Activated T-cell treated with anti-CD3 and anti-CD28 coated beads for 48 hours (primary cell): Measurements from ENCODE around the gene FAM241B.

Experiments used
- DNase-seq: peaks from one replicate; pipeline ENCODE4 v3.0.0-alpha.2; 2020; ENCODE audit warnings: low read depth

FAM241B gene

GRCh38 chr10:69666756-69667155, 36.7 kb downstream of the FAM241B start:
- DNase-seq = no peak

DNA sequence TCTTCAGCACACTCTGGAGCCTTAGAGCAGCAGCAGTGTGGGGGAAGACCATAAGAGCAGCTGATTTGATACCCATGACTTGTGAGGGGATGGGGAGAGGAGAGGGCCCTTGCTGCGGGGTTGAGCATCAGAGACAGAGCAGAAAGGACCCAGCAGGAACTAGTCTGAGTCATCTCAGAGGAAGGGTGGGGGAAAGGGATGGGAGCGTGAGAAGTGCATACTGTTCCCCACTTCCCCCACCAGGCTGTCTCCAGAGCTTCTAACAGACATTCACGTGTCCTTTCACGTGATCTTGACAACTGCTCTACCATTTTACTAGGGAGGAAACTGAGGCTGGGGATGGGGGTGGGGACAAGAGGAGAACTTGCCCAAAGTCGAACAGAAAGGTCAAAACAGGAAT, 38.7 kb downstream of the FAM241B start:
- DNase-seq = no peak

GRCh38 chr10:69669409-69669808, 39.4 kb downstream of the FAM241B start:
- no peak for DNase-seq

DNA sequence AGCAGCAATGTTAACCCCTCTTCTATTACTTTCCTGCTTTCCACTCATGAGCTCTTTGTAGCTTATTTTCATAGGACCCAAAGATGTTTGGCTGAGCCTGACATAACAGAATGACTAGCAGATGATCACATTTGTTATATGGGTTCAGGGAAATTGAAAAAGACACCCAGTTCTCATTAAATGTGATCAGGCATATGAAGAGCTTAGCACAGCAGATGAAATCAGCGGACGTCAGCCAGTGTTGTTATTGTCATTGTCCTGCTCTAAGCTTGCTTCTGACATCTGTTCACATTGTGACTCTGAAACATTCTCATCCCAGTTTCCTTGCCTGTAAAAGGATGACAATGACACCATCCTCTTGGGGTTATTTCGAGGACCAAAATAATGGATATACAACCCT, 43.5 kb downstream of the FAM241B start:
- no peak for DNase-seq

DNA sequence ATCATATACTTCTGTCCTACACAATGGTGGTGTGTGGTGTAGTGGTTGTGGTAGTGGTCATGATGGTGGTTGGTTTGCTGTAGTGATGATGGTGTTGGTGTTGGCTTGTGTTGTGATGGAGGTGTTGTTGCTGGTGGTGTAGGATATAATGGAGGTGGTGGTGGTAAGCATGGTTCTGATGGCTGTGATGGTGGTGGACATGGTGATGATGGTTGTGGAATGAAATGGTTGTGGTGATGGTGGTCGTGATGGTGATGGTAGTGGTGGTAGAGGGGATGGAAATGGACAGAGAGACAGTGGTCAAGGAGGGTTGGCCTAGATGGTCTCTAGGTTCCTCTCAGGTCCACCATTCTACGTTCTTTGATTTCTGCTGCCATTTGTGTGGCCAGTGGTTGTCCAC, 44.7 kb downstream of the FAM241B start:
- DNase-seq = no peak

DNA sequence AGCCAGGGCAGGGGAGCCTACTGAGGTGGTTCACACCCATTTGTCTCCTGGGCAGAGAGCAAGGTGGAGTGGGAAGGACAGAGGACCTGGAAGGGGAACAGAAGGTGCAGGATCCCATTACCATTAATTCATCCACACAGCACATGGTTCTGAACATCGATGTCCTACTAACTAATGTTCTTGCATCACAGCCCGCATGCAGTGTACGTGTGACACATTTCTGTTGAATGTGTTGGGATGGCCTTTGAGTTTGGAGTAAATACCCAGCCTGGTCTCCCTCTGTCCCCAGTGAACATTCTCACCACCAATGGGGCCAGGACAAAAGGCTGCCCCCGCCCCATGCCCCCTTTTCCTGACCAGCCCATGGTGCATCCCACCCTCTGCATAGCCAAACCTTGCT, 46.3 kb downstream of the FAM241B start:
- no peak for DNase-seq

DNA sequence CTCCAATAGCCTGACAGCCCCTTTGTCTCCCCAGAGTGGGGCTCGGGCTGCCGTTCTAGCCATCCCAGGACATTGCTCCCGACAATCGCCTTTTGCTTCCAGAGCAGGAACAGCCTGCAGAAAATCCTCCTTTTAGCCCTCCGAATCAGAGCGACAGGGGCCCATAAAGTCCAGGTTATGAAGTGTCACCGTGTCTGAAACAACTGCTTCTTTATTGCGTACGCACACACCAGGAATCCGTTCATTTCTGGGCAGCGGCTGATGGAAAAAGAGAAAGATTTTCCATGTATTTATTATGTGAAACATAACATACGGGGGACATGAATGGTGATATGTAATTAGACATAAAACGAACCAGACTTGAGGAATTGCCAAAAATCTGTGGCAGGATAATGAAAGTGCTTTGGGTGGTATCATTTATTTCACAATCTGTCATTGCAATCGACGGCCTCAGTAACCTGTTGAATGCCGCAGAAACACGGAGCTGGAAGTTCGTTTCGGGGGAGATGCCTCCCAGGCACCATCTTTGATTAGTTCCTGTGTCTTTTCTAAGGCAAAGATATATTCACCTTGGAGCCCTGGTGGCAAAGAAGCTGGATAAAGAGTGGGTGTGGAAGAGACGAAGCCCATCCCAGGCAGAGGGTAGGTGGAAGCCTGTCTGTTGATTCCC, 48.1 kb downstream of the FAM241B start:
- no peak for DNase-seq

DNA sequence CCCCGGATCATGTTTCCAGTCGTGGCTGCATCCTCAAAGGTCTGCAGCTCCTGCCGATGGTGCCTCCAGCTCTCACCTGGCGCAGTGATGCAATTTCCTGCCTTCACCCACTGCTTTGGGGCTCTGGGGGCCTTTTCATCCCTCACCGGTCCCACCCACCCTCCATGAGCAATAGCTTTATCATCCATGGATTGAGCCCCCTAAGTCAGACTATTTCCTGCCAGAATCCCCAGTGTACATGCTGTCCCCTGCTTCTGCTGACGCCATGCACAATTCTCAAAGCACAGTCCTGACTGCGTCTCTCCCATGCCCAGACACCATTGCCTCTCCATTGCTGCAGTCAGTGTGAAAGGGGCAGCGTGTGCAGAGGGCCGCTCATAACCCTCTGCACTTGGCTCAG, 49.7 kb downstream of the FAM241B start:
- DNase-seq = no peak

GRCh38 chr10:69680610-69681009, 50.6 kb downstream of the FAM241B start:
- DNase-seq = no peak

GRCh38 chr10:69681436-69681835, 51.4 kb downstream of the FAM241B start:
- no peak for DNase-seq

GRCh38 chr10:69682955-69683474, 53.0 kb downstream of the FAM241B start:
- DNase-seq = no peak
